Activated CD4-positive, alpha-beta memory T cell treated with anti-CD3 and anti-CD28 coated beads, Interleukin-2, amount 10 ng/mL, durations not matched to agents 7 days and 5 days (primary cell): ENCODE results near the gene AGBL1. TPM values are rescaled to one million over a fixed set of nuclear protein-coding genes. Genes with fewer than 3 reads are reported as not detected.
A peak's percentile ranks its signal among the peaks of the same experiment; 100 is the strongest.

Experiments used
- CTCF ChIA-PET: fragments of 350-600 bp; sonication (Branson Sonifier 250); formaldehyde crosslinking; loops from one replicate; lab custom pipeline; 2021; ENCODE audit warnings: antibody characterized with exemption, inconsistent platforms; lab: Charles Lee
- POLR2A ChIA-PET: fragments of 350-600 bp; sonication (Branson Sonifier 250); formaldehyde crosslinking; loops from one replicate; lab custom pipeline; 2021; ENCODE audit warnings: antibody characterized with exemption; lab: Charles Lee
- DNase-seq: peaks from one replicate; pipeline ENCODE4 v3.0.0-alpha.2; 2020
- H3K27ac Mint-ChIP-seq: one replicate; pipeline ENCODE4 v1.8.0; 2021; ENCODE audit warnings: mild to moderate bottlenecking, mixed read lengths
- H3K27me3 Mint-ChIP-seq: one replicate; pipeline ENCODE4 v1.8.0; 2021; ENCODE audit warnings: mixed read lengths
- H3K36me3 Mint-ChIP-seq: one replicate; pipeline ENCODE4 v1.8.0; 2021; ENCODE audit warnings: low read depth, mixed read lengths
- H3K4me1 Mint-ChIP-seq: one replicate; pipeline ENCODE4 v1.8.0; 2021; ENCODE audit warnings: mixed read lengths
- H3K4me3 Mint-ChIP-seq: one replicate; pipeline ENCODE4 v1.8.0; 2021; ENCODE audit warnings: mild to moderate bottlenecking, mixed read lengths
- H3K9me3 Mint-ChIP-seq: one replicate; pipeline ENCODE4 v1.8.0; 2021; ENCODE audit warnings: mixed read lengths
- total RNA-seq, 2 experiments: library from RNA; stranded (reverse); gene quantifications; one replicate each; pipeline ENCODE4 v1.2.3, GENCODE V29; 2021

The AGBL1 gene
- total RNA-seq, 2 experiments from 2014 or later: not detected

DNA sequence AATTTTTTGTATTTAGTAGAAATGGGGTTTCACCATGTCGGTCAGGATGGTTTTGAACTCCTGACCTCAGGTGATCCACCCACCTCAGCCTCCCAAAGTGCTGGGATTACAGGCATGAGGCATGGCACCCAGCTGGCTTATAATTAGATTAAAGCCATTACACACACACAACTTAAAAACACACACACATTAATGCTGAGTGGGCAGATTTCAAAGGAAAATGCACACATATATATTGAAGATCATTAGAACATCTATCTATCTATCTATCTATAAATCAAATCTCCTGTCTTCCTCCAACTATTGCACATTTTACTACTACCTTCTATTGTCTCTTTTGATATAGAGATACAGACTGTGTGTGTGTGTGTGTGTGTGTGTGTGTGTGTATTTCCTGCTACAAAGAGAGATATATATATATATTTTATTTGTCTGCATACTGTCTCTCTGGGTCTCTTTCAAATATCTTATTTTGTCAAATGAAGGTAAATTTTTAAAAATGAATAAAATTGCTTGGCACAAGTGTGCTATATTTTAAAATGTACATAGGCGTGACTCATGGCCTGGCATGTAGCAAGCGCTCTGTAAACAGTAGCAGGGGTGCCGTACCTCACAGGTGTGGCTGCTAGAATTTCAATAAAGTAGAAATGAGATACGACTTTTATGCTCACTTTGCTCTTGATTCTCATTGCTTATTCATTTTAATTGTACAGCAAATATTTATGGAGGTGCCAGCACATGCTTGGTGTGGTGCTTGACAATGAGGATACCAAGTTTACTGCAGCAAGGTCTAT is 655.8 kb downstream of the AGBL1 start:
- Mint-ChIP-seq H3K4me3 (no peak overlapping the region), H3K27me3 (no peaks in the 10 kb centered on the region), H3K36me3 (no peaks in the 10 kb centered on the region), H3K27ac (no peak overlapping the region), H3K9me3 (no peaks in the 10 kb centered on the region), H3K4me1 (no peaks in the 10 kb centered on the region)
- ChIA-PET CTCF (no interaction called here), POLR2A (no interaction called here)
- DNase-seq: no peak

DNA sequence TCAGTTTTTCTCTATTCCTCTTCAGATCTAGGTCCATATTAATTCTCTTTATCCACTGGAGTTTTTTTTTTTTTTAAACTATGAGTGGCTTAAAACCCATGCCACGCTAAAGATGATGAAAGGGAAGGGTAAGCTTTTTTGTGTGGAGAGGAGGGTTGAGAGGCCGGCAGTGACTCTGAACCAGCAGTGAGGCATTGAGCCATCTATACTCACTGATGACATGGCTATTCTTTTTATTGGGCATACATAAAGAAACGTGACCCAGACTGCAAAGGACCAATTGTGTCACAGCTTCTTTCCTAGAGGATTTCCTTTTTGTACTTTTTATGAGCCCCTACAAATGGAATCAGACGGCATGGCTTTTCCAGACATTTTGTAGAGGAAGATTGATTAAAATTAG is 662.2 kb downstream of the AGBL1 start:
- no peak overlapping the region for H3K4me3 Mint-ChIP-seq
- H3K36me3 Mint-ChIP-seq: no peaks in the 10 kb centered on the region
- POLR2A ChIA-PET: no interaction called here
- no peaks in the 10 kb centered on the region for H3K4me1 Mint-ChIP-seq
- CTCF ChIA-PET: interaction anchor here (1.3 kb wide), 1 partner anchor 25 kb away, joined by 3 read pairs; no protein-coding TSS in a partner anchor
- H3K27ac Mint-ChIP-seq: no peak overlapping the region
- H3K9me3 Mint-ChIP-seq: no peaks in the 10 kb centered on the region
- DNase-seq: no peak
- no peaks in the 10 kb centered on the region for H3K27me3 Mint-ChIP-seq

DNA sequence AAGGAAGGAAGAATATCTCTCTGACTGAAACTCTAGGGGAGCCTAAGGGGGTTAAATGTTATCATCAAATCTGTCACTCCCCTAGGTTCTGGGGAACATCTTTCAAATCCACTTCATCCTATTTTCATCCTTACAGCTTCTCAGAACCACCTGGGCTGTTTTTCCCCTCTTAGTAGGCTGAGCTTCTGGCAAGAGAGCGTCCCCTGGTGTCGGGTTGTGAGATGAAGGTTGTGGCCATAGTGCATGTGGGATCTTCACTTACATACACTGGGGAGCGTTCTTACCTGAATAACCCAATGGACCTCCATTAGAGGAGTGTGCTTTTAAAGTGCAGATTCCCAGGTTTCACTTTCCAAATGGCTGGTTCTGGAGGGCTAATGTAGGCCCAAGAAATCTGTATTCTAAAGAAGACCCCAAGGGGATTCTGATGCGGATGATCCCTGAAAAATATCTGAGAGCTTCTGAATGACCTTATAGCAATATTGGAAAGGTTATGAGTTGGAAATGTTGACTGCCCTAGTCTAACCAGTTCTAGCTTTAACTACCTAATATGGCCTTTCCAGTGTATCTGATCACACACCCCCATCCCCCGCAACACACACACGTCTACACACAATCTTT is 663.7 kb downstream of the AGBL1 start:
- Mint-ChIP-seq H3K9me3 (no peaks in the 10 kb centered on the region), H3K27ac (no peak overlapping the region), H3K4me3 (no peak overlapping the region), H3K36me3 (no peaks in the 10 kb centered on the region), H3K27me3 (no peaks in the 10 kb centered on the region), H3K4me1 (no peaks in the 10 kb centered on the region)
- peak; percentile 44 for DNase-seq
- POLR2A ChIA-PET: no interaction called here
- CTCF ChIA-PET: interaction anchor here (0.7 to 2.8 kb wide), 8 partner anchors 10 to 885 kb away, joined by 3 to 35 read pairs (median 5); no protein-coding TSS in a partner anchor

- POLR2A ChIA-PET: no interaction called here
- CTCF ChIA-PET: interaction anchor here (0.8 to 2.8 kb wide), 4 partner anchors 9 to 119 kb away, joined by 3 to 35 read pairs (median 9); no protein-coding TSS in a partner anchor
- H3K27ac Mint-ChIP-seq: no peak overlapping the region
These were observed 664.6 kb downstream of the AGBL1 start for GRCh38 chr15:86744198-86744780.

GRCh38 chr15:86751116-86751515 is 671.4 kb downstream of the AGBL1 start:
- no peak for DNase-seq
- H3K36me3 Mint-ChIP-seq: no peaks in the 10 kb centered on the region
- no peaks in the 10 kb centered on the region for H3K9me3 Mint-ChIP-seq
- no peaks in the 10 kb centered on the region for H3K4me1 Mint-ChIP-seq
- H3K4me3 Mint-ChIP-seq: no peak overlapping the region
- CTCF ChIA-PET: no interaction called here
- no peak overlapping the region for H3K27ac Mint-ChIP-seq
- no peaks in the 10 kb centered on the region for H3K27me3 Mint-ChIP-seq
- POLR2A ChIA-PET: no interaction called here

More at GRCh38 chr15:86744198-86744780, 664.6 kb downstream of the AGBL1 start:
- Mint-ChIP-seq H3K4me1 (no peaks in the 10 kb centered on the region), H3K9me3 (no peaks in the 10 kb centered on the region), H3K4me3 (no peak overlapping the region), H3K27me3 (no peaks in the 10 kb centered on the region), H3K36me3 (no peaks in the 10 kb centered on the region)
- no peak for DNase-seq

- ChIA-PET POLR2A (no interaction called here), CTCF (no interaction called here)
- no peak for DNase-seq
- Mint-ChIP-seq H3K27me3 (peaks cover 2% of the 10 kb centered on the region), H3K4me1 (no peaks in the 10 kb centered on the region), H3K27ac (no peak overlapping the region), H3K36me3 (no peaks in the 10 kb centered on the region), H3K9me3 (no peaks in the 10 kb centered on the region), H3K4me3 (no peak overlapping the region)
These were observed 675.2 kb downstream of the AGBL1 start for GRCh38 chr15:86754846-86755245.

DNA sequence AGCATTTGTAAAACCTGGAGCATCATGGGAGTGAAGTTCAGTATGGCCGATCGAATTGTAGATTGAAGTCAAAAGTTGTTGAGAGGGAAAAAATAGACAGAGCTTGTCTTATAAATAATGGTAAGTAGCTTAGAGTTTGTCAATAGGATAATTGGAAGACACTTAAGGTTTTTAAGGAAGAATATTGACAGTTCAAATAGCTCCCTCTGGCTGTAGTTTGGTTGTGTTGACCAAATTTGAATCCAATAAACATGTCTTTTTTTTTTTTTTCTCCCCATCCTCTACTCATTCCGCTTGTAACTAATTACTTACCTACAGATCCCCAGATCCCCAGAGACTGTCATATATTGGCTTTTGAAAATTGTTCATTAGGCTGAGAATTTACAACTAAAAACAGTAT is 677.0 kb downstream of the AGBL1 start:
- Mint-ChIP-seq H3K27ac (no peak overlapping the region), H3K9me3 (no peaks in the 10 kb centered on the region)

DNA sequence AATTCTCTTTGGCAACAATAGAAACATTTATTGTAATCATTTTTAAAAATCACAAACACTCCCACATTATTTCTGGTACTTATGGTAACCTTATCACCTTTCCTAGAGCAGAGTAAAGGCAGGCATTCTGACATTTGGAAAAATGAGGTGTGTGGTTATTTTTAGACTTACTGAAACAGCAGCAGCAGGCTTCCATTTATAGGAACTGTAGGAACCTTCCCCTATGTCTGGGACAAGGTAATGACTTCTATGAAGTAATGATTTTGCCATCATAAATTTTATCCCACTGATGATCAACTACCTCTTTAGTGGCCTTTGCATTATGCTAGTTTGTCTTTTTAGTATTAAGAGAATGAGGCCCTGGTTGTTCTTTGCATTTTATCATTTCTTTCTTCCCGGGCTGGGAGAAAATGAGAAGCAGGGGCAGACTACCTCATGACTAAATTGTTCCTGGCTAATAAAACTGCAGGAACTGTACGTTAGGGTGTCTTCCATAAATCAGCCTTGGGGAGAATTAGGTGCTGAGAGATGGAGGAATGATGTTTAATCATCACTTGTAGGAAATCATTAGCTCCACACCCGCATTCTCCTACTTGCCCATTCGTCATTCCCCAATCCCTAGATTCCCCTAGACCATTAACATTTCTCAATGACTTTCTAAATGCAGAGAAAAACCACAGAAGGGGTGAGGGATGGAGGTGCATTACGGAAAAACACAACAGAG is 680.3 kb downstream of the AGBL1 start:
- POLR2A ChIA-PET: no interaction called here
- H3K36me3 Mint-ChIP-seq: no peaks in the 10 kb centered on the region
- no peak overlapping the region for H3K27ac Mint-ChIP-seq
- CTCF ChIA-PET: no interaction called here
- DNase-seq: no peak
- no peaks in the 10 kb centered on the region for H3K4me1 Mint-ChIP-seq
- H3K4me3 Mint-ChIP-seq: no peak overlapping the region
- H3K9me3 Mint-ChIP-seq: no peaks in the 10 kb centered on the region
- H3K27me3 Mint-ChIP-seq: peaks cover 2% of the 10 kb centered on the region

More for the DNA sequence above, 677.0 kb downstream of the AGBL1 start:
- Mint-ChIP-seq H3K36me3 (no peaks in the 10 kb centered on the region), H3K4me3 (no peak overlapping the region), H3K27me3 (peaks cover 2% of the 10 kb centered on the region), H3K4me1 (no peaks in the 10 kb centered on the region)
- no peak for DNase-seq
- ChIA-PET POLR2A (no interaction called here), CTCF (no interaction called here)

DNA sequence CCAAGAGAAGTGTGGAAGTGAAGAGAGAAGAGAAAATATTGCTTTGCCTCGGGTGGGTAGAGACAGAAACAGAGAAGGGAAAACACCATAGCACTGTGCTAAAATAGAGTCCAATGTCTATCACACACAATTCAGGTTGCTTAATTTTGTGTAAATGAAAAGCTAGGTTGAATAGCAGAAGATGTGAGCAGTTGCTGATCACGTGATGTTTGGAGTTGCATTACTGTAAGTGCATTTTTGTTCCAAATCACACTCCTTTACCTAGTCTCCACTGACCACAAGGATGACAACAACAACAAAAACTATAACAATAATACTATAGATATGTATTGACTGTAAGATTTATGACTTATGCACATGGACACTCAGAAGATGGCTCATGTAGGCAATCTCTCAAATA is 683.2 kb downstream of the AGBL1 start:
- H3K4me3 Mint-ChIP-seq: no peak overlapping the region
- H3K9me3 Mint-ChIP-seq: no peaks in the 10 kb centered on the region
- no peak for DNase-seq
- no peaks in the 10 kb centered on the region for H3K36me3 Mint-ChIP-seq
- ChIA-PET CTCF (no interaction called here), POLR2A (no interaction called here)
- H3K27ac Mint-ChIP-seq: no peak overlapping the region
- no peaks in the 10 kb centered on the region for H3K27me3 Mint-ChIP-seq
- H3K4me1 Mint-ChIP-seq: no peaks in the 10 kb centered on the region

DNA sequence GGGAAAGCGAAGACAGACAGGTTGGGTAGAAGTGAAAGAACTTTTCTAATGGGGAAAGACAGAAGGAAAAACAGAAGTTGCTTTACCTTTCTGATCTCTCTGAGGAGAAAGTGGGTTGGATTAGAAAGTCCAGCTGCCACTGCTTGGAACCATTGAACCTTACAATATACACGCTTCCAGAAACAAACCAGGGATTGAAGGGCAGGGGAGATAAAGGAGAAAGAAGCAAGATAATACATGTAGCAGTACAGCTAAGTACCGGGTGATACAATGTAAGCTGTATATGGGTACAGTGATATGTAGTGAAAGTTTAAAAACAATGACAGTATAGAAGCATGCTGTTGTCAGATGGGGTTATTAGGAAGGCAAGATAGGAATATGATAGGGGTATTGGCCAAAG is 684.4 kb downstream of the AGBL1 start:
- Mint-ChIP-seq H3K36me3 (no peaks in the 10 kb centered on the region), H3K27ac (no peak overlapping the region), H3K9me3 (no peaks in the 10 kb centered on the region), H3K4me1 (no peaks in the 10 kb centered on the region), H3K4me3 (no peak overlapping the region), H3K27me3 (no peaks in the 10 kb centered on the region)
- POLR2A ChIA-PET: no interaction called here
- no peak for DNase-seq
- CTCF ChIA-PET: no interaction called here

GRCh38 chr15:86765281-86765680 is 685.6 kb downstream of the AGBL1 start:
- Mint-ChIP-seq H3K4me3 (no peak overlapping the region), H3K36me3 (no peaks in the 10 kb centered on the region), H3K9me3 (no peaks in the 10 kb centered on the region), H3K4me1 (no peaks in the 10 kb centered on the region), H3K27me3 (no peaks in the 10 kb centered on the region), H3K27ac (no peak overlapping the region)
- no peak for DNase-seq
- ChIA-PET POLR2A (no interaction called here), CTCF (no interaction called here)

DNA sequence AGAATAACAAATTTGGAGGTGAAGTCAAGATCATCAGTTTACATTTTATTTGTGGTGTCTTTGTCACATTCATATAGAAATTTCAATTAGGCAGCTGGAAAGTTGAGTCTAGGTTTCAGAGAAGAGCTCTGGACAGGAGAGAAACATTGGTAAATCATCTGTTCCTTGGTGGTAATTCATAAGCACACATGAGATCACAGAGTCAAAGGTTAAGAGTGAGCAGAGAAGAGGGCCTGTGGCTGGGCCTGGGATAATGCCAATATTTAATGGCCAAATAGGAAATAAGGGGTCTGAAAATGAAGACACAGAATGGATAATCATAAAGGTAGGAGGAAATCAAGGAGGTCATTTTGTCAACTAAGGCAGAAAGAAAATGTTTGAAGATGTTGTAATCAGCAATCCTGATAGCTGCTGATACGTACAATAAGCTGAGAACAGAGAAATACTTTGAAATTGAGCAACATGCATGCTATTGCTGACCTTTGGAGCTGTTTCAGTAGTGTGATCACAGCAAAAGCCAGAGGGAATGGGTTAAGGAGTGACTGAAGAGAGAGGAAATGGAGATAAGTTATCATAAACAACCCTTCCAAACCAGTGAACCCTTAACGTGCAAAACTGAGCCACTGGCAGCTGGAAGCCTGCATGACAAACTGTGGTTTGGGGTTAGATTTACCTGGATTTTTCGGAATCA is 692.8 kb downstream of the AGBL1 start:
- Mint-ChIP-seq H3K9me3 (no peaks in the 10 kb centered on the region), H3K27ac (no peak overlapping the region), H3K4me1 (no peaks in the 10 kb centered on the region), H3K4me3 (no peak overlapping the region), H3K36me3 (no peaks in the 10 kb centered on the region), H3K27me3 (no peaks in the 10 kb centered on the region)
- no peak for DNase-seq
- POLR2A ChIA-PET: no interaction called here
- CTCF ChIA-PET: no interaction called here
